Right renal cortex interstitium (tissue), 3 donors: Measurements from ENCODE around the gene ANP32E. TPM values are rescaled to one million over a fixed set of nuclear protein-coding genes. Genes with fewer than 3 reads are reported as not detected.

Experiments
- DNase-seq, 3 donors: peaks; one replicate each; pipeline ENCODE4 v3.0.0-alpha.2; 2013; ENCODE audit warnings: low read depth in 3 of 3, low spot score in 2 of 3
- polyA plus RNA-seq, 3 donors: library from polyadenylated mRNA; unstranded; fragments of 120-200 nt; gene quantifications; one replicate each; pipeline ENCODE4 v1.2.1, GENCODE V29; 2013; ENCODE audit not compliant: insufficient read length in 3 of 3

The ANP32E gene
- polyA plus RNA-seq, 3 donors: 113 to 154 (median 134) TPM

DNA sequence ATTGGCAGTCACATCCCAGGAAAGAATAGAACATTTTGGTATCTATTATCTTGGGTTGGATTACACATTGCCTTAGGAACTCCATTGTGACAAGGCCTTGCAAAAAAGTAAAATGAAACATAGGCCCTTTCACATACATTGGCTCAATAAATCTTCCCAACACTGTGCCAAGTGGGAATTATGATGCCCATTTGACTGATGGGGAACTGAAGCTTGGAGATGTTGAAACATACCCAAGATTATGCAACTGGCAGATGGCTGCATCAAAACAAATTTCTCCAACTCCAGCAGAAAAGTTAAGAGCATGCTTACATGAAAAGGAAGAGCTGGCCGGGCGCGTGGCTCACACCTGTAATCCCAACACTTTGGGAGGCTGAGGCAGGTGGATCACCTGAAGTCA, 59.3 kb downstream of the ANP32E start:
- no peak for DNase-seq

DNA sequence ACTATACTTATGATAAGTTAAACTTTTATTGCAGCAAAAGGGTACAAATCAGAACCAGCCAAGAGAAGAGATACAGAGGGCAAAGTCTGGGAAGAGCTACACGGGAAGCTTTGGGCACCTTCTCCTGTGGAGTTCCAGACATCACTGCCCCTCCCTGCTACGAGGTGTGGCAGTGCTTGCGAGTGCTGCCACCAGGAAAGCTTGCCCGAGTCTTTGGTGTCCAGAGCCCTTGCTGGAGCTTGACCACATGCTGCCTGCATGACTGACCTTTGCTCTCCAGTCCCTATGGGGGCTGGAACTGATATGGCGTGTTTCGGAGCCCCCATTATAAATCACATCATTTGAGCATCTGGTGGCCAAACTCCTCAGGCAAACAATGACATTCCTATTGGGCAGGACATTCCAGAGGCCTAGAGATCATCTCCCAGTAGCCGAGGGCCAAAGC, 62.7 kb downstream of the ANP32E start:
- DNase-seq: no peak

DNA sequence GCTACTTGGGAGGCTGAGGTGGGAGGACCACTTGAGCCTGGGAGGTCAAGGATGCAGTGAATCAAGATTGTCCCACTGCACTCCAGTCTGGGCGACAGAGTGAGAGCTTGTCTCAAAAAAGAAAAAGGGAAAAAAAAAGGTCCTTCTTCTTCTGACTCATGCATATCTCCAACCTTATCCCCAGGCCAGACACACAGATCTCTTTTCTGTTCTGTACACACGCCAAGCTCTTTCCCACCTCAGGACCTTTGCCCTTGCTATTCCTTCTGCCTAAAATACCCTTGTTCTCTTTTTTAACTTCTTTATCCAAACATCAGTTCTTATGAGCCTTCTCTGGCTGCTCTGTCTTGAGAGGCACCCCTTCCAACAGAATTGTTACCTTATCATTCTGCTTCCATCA, 64.1 kb downstream of the ANP32E start:
- no peak for DNase-seq

DNA sequence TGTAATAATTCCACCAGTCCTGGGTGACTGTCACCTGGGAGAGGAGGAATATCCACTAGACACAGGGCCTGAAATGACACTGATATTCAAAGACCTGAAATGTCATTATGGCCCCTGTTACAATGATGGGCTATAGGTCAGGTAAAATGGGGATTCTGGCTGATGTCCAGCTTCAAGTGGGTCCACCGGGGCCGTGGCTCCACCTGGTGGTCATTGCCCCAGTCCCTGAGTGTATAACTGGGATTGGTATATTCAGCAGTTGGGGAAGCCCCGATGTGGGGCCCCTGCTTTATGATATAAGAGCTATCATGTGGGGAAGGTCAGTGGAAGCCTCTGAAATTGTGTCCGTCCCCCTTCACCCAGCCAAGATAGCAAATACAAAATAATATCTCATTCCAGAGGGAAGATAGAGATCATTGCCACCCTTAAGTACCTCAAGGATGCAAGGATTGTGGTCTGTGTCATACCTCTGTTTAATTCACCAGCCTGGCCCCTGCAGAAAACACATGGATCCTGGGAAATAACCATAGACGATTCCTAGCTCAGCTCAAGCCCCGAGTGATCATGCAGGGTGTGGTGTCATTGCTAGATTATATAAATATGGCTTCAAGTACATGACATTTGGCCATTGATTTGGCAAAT, 66.8 kb downstream of the ANP32E start:
- DNase-seq: no peak

Other genes starting within 250 kb of the ANP32E start
- gene OTUD7B, start 225.4 kb downstream of the ANP32E start, polyA plus RNA-seq: 10 to 100 TPM; 16.4 to 18.7 (median 18.6) TPM
- gene VPS45, start 168.3 kb downstream of the ANP32E start, polyA plus RNA-seq: 10 to 100 TPM; 69.0 to 79.6 (median 76.1) TPM
- 10 to 100 TPM; 45.6 to 47.6 (median 47.4) TPM for gene PLEKHO1, start 86.2 kb downstream of the ANP32E start, polyA plus RNA-seq
- 10 to 100 TPM in 1 of 3 donors, 1 to 10 TPM in 2; 6.8 to 10.5 (median 9.0) TPM for gene CA14, start 21.7 kb upstream of the ANP32E start, polyA plus RNA-seq
- gene APH1A, start 32.9 kb upstream of the ANP32E start, polyA plus RNA-seq: 100 to 1,000 TPM; 193 to 204 (median 203) TPM
- 10 to 100 TPM; 53.9 to 64.4 (median 61.7) TPM for gene C1orf54, start 36.7 kb upstream of the ANP32E start, polyA plus RNA-seq
- 1 to 10 TPM; 7.1 to 8.3 (median 7.6) TPM for gene CIART, start 46.4 kb upstream of the ANP32E start, polyA plus RNA-seq
- gene MRPS21, start 57.7 kb upstream of the ANP32E start, polyA plus RNA-seq: 10 to 100 TPM; 83.6 to 91.3 (median 86.7) TPM
- gene PRPF3, start 85.4 kb upstream of the ANP32E start, polyA plus RNA-seq: 10 to 100 TPM; 59.9 to 64.2 (median 63.7) TPM
- gene RPRD2, start 128.0 kb upstream of the ANP32E start, polyA plus RNA-seq: 10 to 100 TPM; 46.9 to 55.5 (median 50.2) TPM